ENCODE data around the gene PYGO2.

PYGO2 gene

DNA sequence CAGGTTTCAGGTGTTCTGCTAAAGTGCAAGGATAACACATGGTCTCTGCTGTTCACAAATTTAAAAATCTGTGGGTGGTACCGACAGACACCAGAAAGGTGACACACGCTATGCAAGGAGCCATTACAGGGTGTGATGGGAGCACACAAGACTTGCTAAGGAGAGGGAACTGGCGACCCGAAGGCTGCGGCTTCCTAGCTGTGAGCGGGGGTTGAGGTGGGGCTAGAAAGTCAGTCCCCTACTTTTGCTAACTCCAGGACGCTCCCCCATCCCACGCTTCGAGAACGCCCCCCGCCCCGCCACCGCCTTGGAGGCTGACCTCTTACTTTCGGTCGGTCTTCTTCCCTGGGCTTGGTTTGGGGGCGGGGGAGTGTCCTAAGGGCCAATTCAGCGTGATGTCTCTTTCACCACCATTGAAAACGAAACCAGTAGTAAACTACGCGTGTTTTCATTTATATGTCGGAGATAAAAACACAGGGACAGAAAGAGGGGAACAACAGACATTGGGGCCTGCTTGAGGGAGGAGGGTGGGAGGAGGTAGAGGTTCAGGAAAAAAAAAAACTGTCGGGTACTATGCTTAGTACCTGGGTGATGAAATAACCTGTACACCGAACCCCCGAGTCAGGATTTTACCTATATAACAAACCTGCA lies 14.0 kb upstream of the PYGO2 start:
- Histone ChIP-seq H3K4me3 (ENCODE audit: low read depth, low read length) (peak overlapping the region; percentile 90), H3K27me3 (ENCODE audit: insufficient read depth, low read length) (no peaks in the 10 kb centered on the region), H2AFZ (ENCODE audit: low read length, unreplicated experiment) (peak overlapping the region; percentile 61), H3K36me3 (ENCODE audit: insufficient read depth, low read length) (peaks cover 8% of the 10 kb centered on the region; the same call in 1 of the 2 replicates), H3K27ac (ENCODE audit: low read depth, low read length) (peak overlapping the region; percentile 97), H3K4me1 (ENCODE audit: control insufficient read depth, insufficient read depth, low read length, unreplicated experiment) (peaks cover 36% of the 10 kb centered on the region), H3K79me2 (ENCODE audit: control insufficient read depth, insufficient read depth, low read length, unreplicated experiment) (peaks cover 46% of the 10 kb centered on the region)

DNA sequence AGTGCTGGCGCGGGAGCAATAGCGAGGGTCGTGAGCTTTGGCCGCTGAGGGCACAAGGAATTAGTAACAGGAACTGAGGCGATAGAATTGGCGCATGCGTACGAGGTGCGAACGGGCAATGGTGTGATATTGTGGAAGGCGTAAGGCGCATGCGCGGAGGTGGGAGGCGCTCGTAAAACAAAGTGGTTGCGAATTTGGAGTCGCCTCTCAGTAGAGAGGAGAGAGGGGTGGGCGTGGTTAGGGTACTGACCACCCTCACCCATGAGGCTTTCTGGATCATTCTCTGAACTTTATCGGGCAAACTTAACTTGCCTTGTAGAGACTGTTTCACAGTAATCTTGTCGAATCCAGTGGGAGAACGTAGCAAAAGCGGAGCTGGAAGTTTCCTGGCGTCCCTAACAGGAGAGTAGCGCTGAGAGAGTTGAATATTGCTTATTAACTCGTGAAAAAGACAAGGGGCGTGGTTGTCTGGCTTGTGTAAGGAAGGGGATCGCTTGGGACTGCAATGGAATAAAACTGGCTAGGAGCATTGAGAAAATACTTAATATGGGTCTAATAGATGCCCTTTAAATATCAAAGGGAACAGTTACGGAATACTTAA lies 13.3 kb upstream of the PYGO2 start:
- Histone ChIP-seq H3K4me1 (ENCODE audit: control insufficient read depth, insufficient read depth, low read length, unreplicated experiment) (peaks cover 36% of the 10 kb centered on the region), H3K79me2 (ENCODE audit: control insufficient read depth, insufficient read depth, low read length, unreplicated experiment) (peaks cover 52% of the 10 kb centered on the region), H3K4me3 (ENCODE audit: low read depth, low read length) (peak overlapping the region; percentile 90), H3K27ac (ENCODE audit: low read depth, low read length) (peak overlapping the region; percentile 97), H2AFZ (ENCODE audit: low read length, unreplicated experiment) (peak overlapping the region; percentile 61), H3K36me3 (ENCODE audit: insufficient read depth, low read length) (peaks cover 8% of the 10 kb centered on the region; the same call in 1 of the 2 replicates), H3K27me3 (ENCODE audit: insufficient read depth, low read length) (no peaks in the 10 kb centered on the region)

DNA sequence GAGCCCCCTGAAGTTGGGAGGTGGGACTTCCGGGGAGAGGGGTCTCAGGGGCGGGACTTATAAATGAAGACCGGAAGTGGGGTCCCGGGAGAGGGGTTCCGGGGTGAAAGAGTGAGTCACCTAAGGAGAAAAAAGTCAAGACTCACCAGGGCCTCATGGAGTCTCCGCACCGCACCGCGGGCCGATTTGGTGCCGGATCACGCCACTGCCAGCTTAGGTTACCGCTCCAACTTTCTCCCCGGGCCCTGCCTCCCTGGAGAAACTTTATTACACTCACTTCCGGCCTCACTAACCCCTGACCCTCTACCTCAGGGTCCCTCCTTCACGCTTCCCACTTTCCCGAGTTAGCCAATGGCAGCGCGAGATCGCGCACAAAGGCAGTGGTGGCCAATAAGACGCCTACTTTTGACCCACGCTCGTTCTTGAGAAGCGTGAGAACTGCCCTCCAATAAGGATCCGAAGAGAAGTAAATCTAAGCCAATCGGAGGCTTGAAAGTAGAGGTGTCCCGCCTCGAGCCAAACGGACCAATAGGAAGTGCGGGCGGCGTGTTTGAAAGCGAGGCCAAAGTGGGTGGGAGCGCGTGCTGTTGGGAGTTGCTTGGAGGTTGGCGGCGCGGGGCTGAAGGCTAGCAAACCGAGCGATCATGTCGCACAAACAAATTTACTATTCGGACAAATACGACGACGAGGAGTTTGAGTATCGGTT lies 12.7 kb upstream of the PYGO2 start, which contains the start of gene CKS1B:
CKS1B (plus strand) TSS at position 580 of the 706 bp plus-strand sequence; CDS start at position 645, 65 bp downstream.
- Histone ChIP-seq H3K36me3 (ENCODE audit: insufficient read depth, low read length) (peaks cover 4% of the 10 kb centered on the region; the same call in 1 of the 2 replicates), H2AFZ (ENCODE audit: low read length, unreplicated experiment) (peak within 1 kb of the TSS; percentile 61), H3K79me2 (ENCODE audit: control insufficient read depth, insufficient read depth, low read length, unreplicated experiment) (peaks cover 56% of the 10 kb centered on the region), H3K4me1 (ENCODE audit: control insufficient read depth, insufficient read depth, low read length, unreplicated experiment) (peaks cover 36% of the 10 kb centered on the region), H3K4me3 (ENCODE audit: low read depth, low read length) (peak within 1 kb of the TSS; percentile 90), H3K27ac (ENCODE audit: low read depth, low read length) (peak within 1 kb of the TSS; percentile 97), H3K27me3 (ENCODE audit: insufficient read depth, low read length) (no peaks in the 10 kb centered on the region)

DNA sequence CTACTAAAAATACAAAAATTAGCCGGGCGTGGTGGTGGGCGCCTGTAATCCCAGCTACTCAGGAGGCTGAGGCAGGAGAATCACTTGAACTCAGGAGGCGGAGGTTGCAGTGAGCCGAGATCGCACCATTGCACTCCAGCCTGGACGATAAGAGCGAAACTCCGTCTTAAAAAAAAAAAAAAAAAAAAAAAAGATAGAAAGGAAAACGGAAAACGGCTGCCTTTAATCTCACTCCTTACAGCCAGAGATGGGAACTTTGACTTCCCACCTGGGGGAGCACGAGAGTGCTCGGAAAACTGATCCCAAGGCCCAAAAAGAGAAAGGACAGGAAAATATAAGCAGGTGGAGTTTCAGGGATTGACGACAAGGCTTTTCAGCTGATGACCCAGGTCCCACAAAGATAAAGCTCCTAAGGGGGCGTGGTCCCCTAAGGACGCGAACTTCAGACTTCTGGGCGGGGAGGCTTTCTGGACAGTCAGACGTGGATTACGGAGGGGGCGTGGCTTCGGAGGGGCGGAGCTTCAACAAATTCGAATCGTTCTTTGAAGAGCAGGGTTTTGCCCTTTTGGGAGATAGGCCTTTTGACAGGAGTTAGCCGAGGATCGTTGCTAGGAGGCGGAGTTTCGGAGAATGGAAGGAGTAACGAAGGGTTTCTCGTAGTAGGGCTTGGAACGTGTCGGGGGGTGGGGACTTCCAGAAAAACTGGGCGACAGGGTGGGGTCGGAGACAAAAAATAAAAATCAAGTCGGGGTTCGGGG lies 11.9 kb upstream of the PYGO2 start:
- H3K79me2 ChIP-seq (ENCODE audit: control insufficient read depth, insufficient read depth, low read length, unreplicated experiment), result peaks cover 60% of the 10 kb centered on the region
- H2AFZ ChIP-seq (ENCODE audit: low read length, unreplicated experiment), result no peak overlapping the region
- peaks cover 38% of the 10 kb centered on the region for H3K4me1 ChIP-seq (ENCODE audit: control insufficient read depth, insufficient read depth, low read length, unreplicated experiment)
- peak overlapping the region; percentile 97 for H3K27ac ChIP-seq (ENCODE audit: low read depth, low read length)
- H3K27me3 ChIP-seq (ENCODE audit: insufficient read depth, low read length), result no peaks in the 10 kb centered on the region
- peaks cover 3% of the 10 kb centered on the region; the same call in 1 of the 2 replicates for H3K36me3 ChIP-seq (ENCODE audit: insufficient read depth, low read length)
- H3K4me3 ChIP-seq (ENCODE audit: low read depth, low read length), result peak overlapping the region; percentile 90

DNA sequence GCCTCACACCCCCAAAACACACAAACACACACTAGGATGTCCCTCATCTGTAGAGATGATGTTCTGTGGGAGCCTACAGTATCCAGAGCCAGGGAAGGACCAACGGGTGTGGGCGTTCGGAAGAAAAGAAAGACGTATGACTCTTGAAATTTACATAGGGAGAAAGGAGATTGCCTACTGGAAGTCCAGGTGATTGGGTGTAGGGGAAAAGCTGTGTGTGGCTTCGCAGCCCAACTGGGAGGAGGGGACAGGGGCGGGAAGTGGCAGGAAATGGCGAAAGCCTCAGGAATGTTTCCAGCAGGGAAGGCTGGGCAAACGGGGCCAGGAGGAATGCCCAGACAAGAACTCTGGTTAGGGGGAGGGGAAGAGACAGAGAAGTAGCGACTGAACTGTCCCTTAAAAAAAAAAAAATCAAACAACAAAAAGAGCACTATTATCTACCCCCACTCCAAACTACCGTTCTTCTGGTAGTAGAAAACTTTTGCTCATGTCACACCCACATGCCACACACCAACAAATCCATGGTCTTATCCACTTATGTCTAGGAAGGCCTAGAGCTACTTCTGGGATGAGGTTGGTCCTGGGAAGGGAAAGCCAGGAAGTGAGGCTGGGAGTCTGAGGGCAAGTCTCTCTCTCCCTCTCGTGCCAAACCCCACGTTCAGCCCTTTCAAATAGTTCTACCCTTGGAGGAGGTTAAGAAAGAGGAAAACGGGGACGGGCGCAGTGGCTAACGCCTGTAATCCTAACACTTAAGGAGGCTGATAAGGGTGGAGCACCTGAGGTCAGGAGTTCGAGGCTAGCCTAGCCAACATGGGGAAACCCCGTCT lies 11.1 kb upstream of the PYGO2 start:
- Histone ChIP-seq H3K79me2 (ENCODE audit: control insufficient read depth, insufficient read depth, low read length, unreplicated experiment) (peaks cover 60% of the 10 kb centered on the region), H3K4me3 (ENCODE audit: low read depth, low read length) (peak overlapping the region; percentile 90), H3K27me3 (ENCODE audit: insufficient read depth, low read length) (no peaks in the 10 kb centered on the region), H3K36me3 (ENCODE audit: insufficient read depth, low read length) (no peaks in the 10 kb centered on the region; the same call in 1 of the 2 replicates), H2AFZ (ENCODE audit: low read length, unreplicated experiment) (no peak overlapping the region), H3K4me1 (ENCODE audit: control insufficient read depth, insufficient read depth, low read length, unreplicated experiment) (peaks cover 46% of the 10 kb centered on the region), H3K27ac (ENCODE audit: low read depth, low read length) (peak overlapping the region; percentile 97)

DNA sequence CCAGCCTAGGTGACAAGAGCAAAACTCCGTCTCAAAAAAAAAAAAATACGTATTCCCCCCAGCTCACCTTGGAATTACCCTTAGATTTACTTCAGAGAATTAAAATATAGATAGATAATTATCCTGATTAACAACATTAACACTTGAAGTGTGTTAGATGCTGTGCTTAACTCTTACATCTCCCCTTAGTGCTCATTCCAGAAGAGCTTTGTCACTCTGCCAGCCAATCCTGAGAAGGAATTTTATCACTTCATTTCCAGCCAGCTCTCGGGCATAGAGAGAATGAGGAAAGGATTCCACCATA lies 10.6 kb upstream of the PYGO2 start:
- Histone ChIP-seq H3K79me2 (ENCODE audit: control insufficient read depth, insufficient read depth, low read length, unreplicated experiment) (peaks cover 60% of the 10 kb centered on the region), H3K27me3 (ENCODE audit: insufficient read depth, low read length) (no peaks in the 10 kb centered on the region), H3K4me1 (ENCODE audit: control insufficient read depth, insufficient read depth, low read length, unreplicated experiment) (peaks cover 46% of the 10 kb centered on the region), H3K27ac (ENCODE audit: low read depth, low read length) (peak overlapping the region; percentile 97), H2AFZ (ENCODE audit: low read length, unreplicated experiment) (no peak overlapping the region), H3K36me3 (ENCODE audit: insufficient read depth, low read length) (no peaks in the 10 kb centered on the region; the same call in 1 of the 2 replicates), H3K4me3 (ENCODE audit: low read depth, low read length) (peak overlapping the region; percentile 90)

DNA sequence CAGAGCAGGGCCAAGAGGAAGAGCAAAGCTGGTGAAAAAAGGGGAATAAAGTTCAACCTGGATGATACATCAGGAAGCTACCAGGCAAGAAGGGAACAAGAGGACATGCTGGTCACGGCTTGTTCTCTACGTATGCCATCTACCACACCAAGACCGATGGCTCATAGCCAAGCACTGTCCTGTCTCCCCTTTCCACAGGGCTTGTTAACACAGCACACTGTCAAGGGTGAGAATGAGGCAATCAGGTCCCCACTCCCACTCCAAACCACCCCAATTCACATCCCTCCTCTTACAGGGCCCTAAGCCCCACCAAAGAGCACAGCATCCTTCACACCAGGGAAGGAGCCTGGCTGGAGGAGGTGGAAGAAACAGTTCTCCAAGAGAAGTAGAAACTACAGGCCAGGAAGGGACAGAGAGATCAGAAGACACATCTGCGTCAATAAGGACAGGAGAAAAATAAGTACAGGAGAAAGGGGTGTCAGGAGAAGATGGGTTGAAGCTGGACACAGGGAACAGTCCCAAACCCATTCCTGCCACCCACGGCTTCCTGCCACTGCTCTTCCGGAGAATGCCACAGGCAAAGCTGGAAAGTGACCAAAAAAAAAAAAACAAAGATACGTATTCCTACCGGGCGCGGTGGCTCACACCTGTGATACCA lies 9.9 kb upstream of the PYGO2 start:
- Histone ChIP-seq H3K36me3 (ENCODE audit: insufficient read depth, low read length) (no peaks in the 10 kb centered on the region; the same call in 1 of the 2 replicates), H3K27ac (ENCODE audit: low read depth, low read length) (peak overlapping the region; percentile 97), H3K4me3 (ENCODE audit: low read depth, low read length) (peak overlapping the region; percentile 90), H2AFZ (ENCODE audit: low read length, unreplicated experiment) (no peak overlapping the region), H3K4me1 (ENCODE audit: control insufficient read depth, insufficient read depth, low read length, unreplicated experiment) (peaks cover 46% of the 10 kb centered on the region), H3K27me3 (ENCODE audit: insufficient read depth, low read length) (no peaks in the 10 kb centered on the region), H3K79me2 (ENCODE audit: control insufficient read depth, insufficient read depth, low read length, unreplicated experiment) (peaks cover 60% of the 10 kb centered on the region)

DNA sequence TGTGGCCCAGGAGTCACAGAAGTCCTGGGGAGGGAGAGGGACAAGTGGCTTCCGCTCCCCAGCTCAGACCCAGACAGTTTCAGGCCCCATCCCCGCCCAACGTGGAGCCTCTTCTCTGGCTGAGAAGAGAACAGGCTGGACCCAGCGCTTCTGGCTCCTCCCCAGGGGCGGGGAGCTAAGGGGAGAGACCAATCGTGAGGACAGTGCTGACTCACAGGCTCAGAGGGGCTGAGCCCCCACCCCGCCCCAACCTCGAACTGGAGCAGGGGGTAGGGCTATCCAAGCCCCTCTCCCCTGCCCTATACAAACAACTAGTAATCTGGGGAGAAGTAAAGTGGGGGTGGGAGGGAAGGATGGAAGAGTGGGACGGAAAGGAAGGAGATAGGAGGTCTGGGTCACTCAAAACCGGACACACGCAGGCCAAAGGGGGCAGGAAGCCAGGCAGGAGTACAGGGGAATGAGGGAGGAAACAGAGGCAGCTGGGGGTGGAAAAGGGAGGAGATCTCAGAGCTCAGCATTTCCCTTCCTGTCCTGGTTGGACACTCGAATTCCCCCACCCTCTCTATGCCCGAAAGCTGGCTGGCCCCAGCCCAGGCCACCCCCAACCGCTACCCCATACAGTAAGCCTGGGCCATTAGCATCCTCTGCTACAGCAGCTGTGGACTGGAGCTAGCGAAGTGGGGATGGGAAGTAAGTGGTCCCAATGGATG lies 9.2 kb upstream of the PYGO2 start, which contains the start of gene SHC1:
SHC1 (minus strand) TSS at position 117 of the 710 bp plus-strand sequence. CDS start 221 bp downstream, outside the sequence.
- no peak within 1 kb of the TSS for H2AFZ ChIP-seq (ENCODE audit: low read length, unreplicated experiment)
- H3K4me3 ChIP-seq (ENCODE audit: low read depth, low read length), result peak within 1 kb of the TSS; percentile 90
- H3K79me2 ChIP-seq (ENCODE audit: control insufficient read depth, insufficient read depth, low read length, unreplicated experiment), result peaks cover 59% of the 10 kb centered on the region
- H3K4me1 ChIP-seq (ENCODE audit: control insufficient read depth, insufficient read depth, low read length, unreplicated experiment), result peaks cover 46% of the 10 kb centered on the region
- peak within 1 kb of the TSS; percentile 97 for H3K27ac ChIP-seq (ENCODE audit: low read depth, low read length)
- no peaks in the 10 kb centered on the region; the same call in 1 of the 2 replicates for H3K36me3 ChIP-seq (ENCODE audit: insufficient read depth, low read length)
- no peaks in the 10 kb centered on the region for H3K27me3 ChIP-seq (ENCODE audit: insufficient read depth, low read length)

DNA sequence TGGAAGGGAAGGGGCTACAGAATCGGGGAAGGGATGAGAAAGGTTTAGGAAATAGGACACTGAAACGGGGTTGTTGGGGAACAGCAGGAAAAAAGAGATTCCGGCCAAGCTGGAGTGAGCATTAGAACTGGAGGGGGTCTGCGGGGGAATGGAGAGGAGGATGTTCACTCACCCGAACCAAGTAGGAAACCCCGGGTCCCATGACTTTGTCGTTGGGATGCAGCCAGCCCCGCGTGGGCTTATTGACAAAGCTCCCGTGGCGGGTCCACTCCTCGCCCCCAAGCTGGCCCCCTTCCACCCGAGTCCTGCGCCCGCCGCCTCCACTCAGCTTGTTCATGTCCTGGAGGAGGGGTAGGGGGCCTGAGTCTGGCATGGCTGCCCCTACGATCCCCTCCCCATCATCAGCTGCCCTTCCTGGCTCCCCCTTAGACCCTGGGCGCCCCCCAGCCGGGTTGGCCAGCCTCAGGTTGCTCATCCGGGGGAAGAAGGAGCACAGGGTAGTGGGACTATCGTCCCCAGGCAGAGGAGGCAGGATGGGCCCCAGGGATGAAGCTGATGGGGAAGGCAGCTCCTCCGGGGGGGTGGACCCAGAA lies 8.4 kb upstream of the PYGO2 start:
- Histone ChIP-seq H3K27me3 (ENCODE audit: insufficient read depth, low read length) (no peaks in the 10 kb centered on the region), H3K27ac (ENCODE audit: low read depth, low read length) (peak overlapping the region; percentile 97), H3K4me3 (ENCODE audit: low read depth, low read length) (peak overlapping the region; percentile 90), H3K36me3 (ENCODE audit: insufficient read depth, low read length) (no peaks in the 10 kb centered on the region; the same call in 1 of the 2 replicates), H3K79me2 (ENCODE audit: control insufficient read depth, insufficient read depth, low read length, unreplicated experiment) (peaks cover 51% of the 10 kb centered on the region), H2AFZ (ENCODE audit: low read length, unreplicated experiment) (no peak overlapping the region), H3K4me1 (ENCODE audit: control insufficient read depth, insufficient read depth, low read length, unreplicated experiment) (peaks cover 50% of the 10 kb centered on the region)

All from ACC112 (cell line).